Measurements from ENCODE around the gene NCOA7.
"Not testable (repeated sequence)": the region's sequence is repeated elsewhere in the genome, so short reads cannot be mapped to it uniquely, and the experiment has no call there.

NCOA7 gene

GRCh38 chr6:125871365-125871764, 80.6 kb downstream of the NCOA7 start:
- no peak for DNase-seq (ENCODE audit: low read depth)

GRCh38 chr6:125872259-125872921, 81.6 kb downstream of the NCOA7 start:
- no peak for DNase-seq (ENCODE audit: low read depth)

- DNase-seq (ENCODE audit: low read depth): no peak
These were observed 91.5 kb downstream of the NCOA7 start for GRCh38 chr6:125882243-125882642.

GRCh38 chr6:125884634-125885371, 94.0 kb downstream of the NCOA7 start:
- no peak for DNase-seq (ENCODE audit: low read depth)

GRCh38 chr6:125886021-125886420, 95.3 kb downstream of the NCOA7 start:
- no peak for DNase-seq (ENCODE audit: low read depth)

GRCh38 chr6:125886914-125887313, 96.2 kb downstream of the NCOA7 start:
- no peak for DNase-seq (ENCODE audit: low read depth)

- no peak for DNase-seq (ENCODE audit: low read depth)
These were observed 96.6 kb downstream of the NCOA7 start for GRCh38 chr6:125887372-125887771.

GRCh38 chr6:125888989-125889656, 98.4 kb downstream of the NCOA7 start:
- DNase-seq (ENCODE audit: low read depth): no peak

- no peak for DNase-seq (ENCODE audit: low read depth)
These were observed 109.0 kb downstream of the NCOA7 start for GRCh38 chr6:125899726-125900182.

- no peak for DNase-seq (ENCODE audit: low read depth)
These were observed 114.1 kb downstream of the NCOA7 start for GRCh38 chr6:125904871-125905270.

- no peak for DNase-seq (ENCODE audit: low read depth)
These were observed 115.6 kb downstream of the NCOA7 start for GRCh38 chr6:125906158-125906998.

- no peak for DNase-seq (ENCODE audit: low read depth)
These were observed 119.8 kb downstream of the NCOA7 start for GRCh38 chr6:125910527-125910926.

- not testable (repeated sequence) for DNase-seq (ENCODE audit: low read depth)
These were observed 120.3 kb downstream of the NCOA7 start for GRCh38 chr6:125911051-125911451.

- not testable (repeated sequence) for DNase-seq (ENCODE audit: low read depth)
These were observed 121.7 kb downstream of the NCOA7 start for GRCh38 chr6:125912430-125912829.

- no peak for DNase-seq (ENCODE audit: low read depth)
These were observed 122.4 kb downstream of the NCOA7 start for GRCh38 chr6:125913145-125913544.

GRCh38 chr6:125913864-125914351, 123.1 kb downstream of the NCOA7 start:
- DNase-seq (ENCODE audit: low read depth): no peak

- DNase-seq (ENCODE audit: low read depth): no peak
These were observed 127.5 kb downstream of the NCOA7 start for GRCh38 chr6:125918230-125918629.

GRCh38 chr6:125918681-125919566, 128.2 kb downstream of the NCOA7 start:
- DNase-seq (ENCODE audit: low read depth): no peak

GRCh38 chr6:125919618-125920017, 128.9 kb downstream of the NCOA7 start:
- DNase-seq (ENCODE audit: low read depth): no peak

- DNase-seq (ENCODE audit: low read depth): no peak
These were observed 131.6 kb downstream of the NCOA7 start for GRCh38 chr6:125922322-125922860.

All from stimulated activated CD8-positive, alpha-beta memory T cell treated with anti-CD3 and anti-CD28 coated beads, Interleukin-12 subunit alpha, Interleukin-12 subunit beta, amount 100 ng/mL, for 1 hour (primary cell).